ENCODE data around the gene TMEM94.
A peak's percentile ranks its signal among the peaks of the same experiment; 100 is the strongest.

The TMEM94 gene

GRCh38 chr17:75502721-75503329, 46.4 kb downstream of the TMEM94 start:
- Histone ChIP-seq H2AFZ (ENCODE audit: insufficient read depth, low read length, poor library complexity) (no peak overlapping the region), H3K23ac (ENCODE audit: low read length) (no peak overlapping the region), H3K27ac (ENCODE audit: low read depth, low read length) (no peak overlapping the region), H4K12ac (ENCODE audit: low read depth, low read length) (no peak overlapping the region), H2AK5ac (ENCODE audit: low read length) (no peak overlapping the region), H3K4me1 (ENCODE audit: control insufficient read depth in 1 of 2, insufficient read depth in 2 of 2, low read length in 2 of 2) (no peaks in the 10 kb centered on the region), H2BK12ac (ENCODE audit: low read length) (no peak overlapping the region), H3K4me3 (ENCODE audit: low read depth, low read length) (no peak overlapping the region), H2BK5ac (ENCODE audit: low read depth, low read length, poor library complexity) (no peak overlapping the region), H3K18ac (ENCODE audit: low read length) (no peak overlapping the region), H3K79me2 (ENCODE audit: control insufficient read depth, insufficient read depth, low read length, poor library complexity) (no peaks in the 10 kb centered on the region), H4K8ac (ENCODE audit: low read depth, low read length) (no peak overlapping the region), H3K4me2 (ENCODE audit: low read length) (no peak overlapping the region), H3K36me3 (ENCODE audit: control insufficient read depth in 1 of 2, insufficient read depth in 2 of 2, low read length in 2 of 2) (peaks cover 84 to 86% of the 10 kb centered on the region in 2 experiments), H3K14ac (ENCODE audit: low read length) (no peak overlapping the region), H3K9ac (ENCODE audit: low read length) (no peak overlapping the region), H3K27me3 (ENCODE audit: insufficient read depth, low read length) (no peaks in the 10 kb centered on the region), H2BK120ac (ENCODE audit: insufficient read depth, low read length, poor library complexity) (no peak overlapping the region), H3K4ac (ENCODE audit: low read depth, low read length) (no peak overlapping the region), H3K79me1 (ENCODE audit: low read length) (no peaks in the 10 kb centered on the region), H4K91ac (ENCODE audit: low read depth, low read length) (no peak overlapping the region), H3K9me3 (ENCODE audit: insufficient read depth, low read depth, low read length) (peaks cover 4% of the 10 kb centered on the region)
- WGBS (ENCODE audit: extremely low coverage, insufficient coverage, insufficient read length), result no CpG with 5 or more reads among the region's 25 CpGs
- no peak for DNase-seq

- no peak overlapping the region for H4K12ac ChIP-seq (ENCODE audit: low read depth, low read length)
- no peak overlapping the region for H4K91ac ChIP-seq (ENCODE audit: low read depth, low read length)
- no peak overlapping the region for H2BK5ac ChIP-seq (ENCODE audit: low read depth, low read length, poor library complexity)
- no peak overlapping the region for H3K4me3 ChIP-seq (ENCODE audit: low read depth, low read length)
- H2BK120ac ChIP-seq (ENCODE audit: insufficient read depth, low read length, poor library complexity), result no peak overlapping the region
- peaks cover 78 to 82% of the 10 kb centered on the region in 2 experiments for H3K36me3 ChIP-seq (ENCODE audit: control insufficient read depth in 1 of 2, insufficient read depth in 2 of 2, low read length in 2 of 2)
- no peak overlapping the region for H3K23ac ChIP-seq (ENCODE audit: low read length)
- no peaks in the 10 kb centered on the region for H3K79me1 ChIP-seq (ENCODE audit: low read length)
- peak in 1 of 2 donors; percentile 9 for DNase-seq
- H3K9ac ChIP-seq (ENCODE audit: low read length), result no peak overlapping the region
- H3K4me1 ChIP-seq (ENCODE audit: control insufficient read depth in 1 of 2, insufficient read depth in 2 of 2, low read length in 2 of 2), result no peaks in the 10 kb centered on the region
- H3K14ac ChIP-seq (ENCODE audit: low read length), result no peak overlapping the region
- H3K18ac ChIP-seq (ENCODE audit: low read length), result no peak overlapping the region
- peaks cover 4% of the 10 kb centered on the region for H3K9me3 ChIP-seq (ENCODE audit: insufficient read depth, low read depth, low read length)
- no peak overlapping the region for H3K27ac ChIP-seq (ENCODE audit: low read depth, low read length)
- H2AK5ac ChIP-seq (ENCODE audit: low read length), result no peak overlapping the region
- H2BK12ac ChIP-seq (ENCODE audit: low read length), result no peak overlapping the region
- H3K79me2 ChIP-seq (ENCODE audit: control insufficient read depth, insufficient read depth, low read length, poor library complexity), result no peaks in the 10 kb centered on the region
- no peak overlapping the region for H2AFZ ChIP-seq (ENCODE audit: insufficient read depth, low read length, poor library complexity)
- no peak overlapping the region for H4K8ac ChIP-seq (ENCODE audit: low read depth, low read length)
- WGBS (ENCODE audit: extremely low coverage, insufficient coverage, insufficient read length), result no CpG with 5 or more reads among the region's 23 CpGs
- H3K4me2 ChIP-seq (ENCODE audit: low read length), result no peak overlapping the region
- H3K27me3 ChIP-seq (ENCODE audit: insufficient read depth, low read length), result no peaks in the 10 kb centered on the region
- H3K4ac ChIP-seq (ENCODE audit: low read depth, low read length), result no peak overlapping the region
These were observed 47.0 kb downstream of the TMEM94 start for GRCh38 chr17:75503337-75503950.

GRCh38 chr17:75503976-75504346, 47.5 kb downstream of the TMEM94 start:
- no peaks in the 10 kb centered on the region for H3K79me1 ChIP-seq (ENCODE audit: low read length)
- H3K9me3 ChIP-seq (ENCODE audit: insufficient read depth, low read depth, low read length), result peaks cover 1% of the 10 kb centered on the region
- H3K14ac ChIP-seq (ENCODE audit: low read length), result no peak overlapping the region
- H4K8ac ChIP-seq (ENCODE audit: low read depth, low read length), result no peak overlapping the region
- no peak overlapping the region for H2BK12ac ChIP-seq (ENCODE audit: low read length)
- no peak for DNase-seq
- H3K23ac ChIP-seq (ENCODE audit: low read length), result no peak overlapping the region
- no peak overlapping the region for H3K4me3 ChIP-seq (ENCODE audit: low read depth, low read length)
- H3K27me3 ChIP-seq (ENCODE audit: insufficient read depth, low read length), result no peaks in the 10 kb centered on the region
- WGBS (ENCODE audit: extremely low coverage, insufficient coverage, insufficient read length), result no CpG with 5 or more reads among the region's 13 CpGs
- no peak overlapping the region for H3K4me2 ChIP-seq (ENCODE audit: low read length)
- H3K36me3 ChIP-seq (ENCODE audit: control insufficient read depth in 1 of 2, insufficient read depth in 2 of 2, low read length in 2 of 2), result peaks cover 75 to 81% of the 10 kb centered on the region in 2 experiments
- H3K9ac ChIP-seq (ENCODE audit: low read length), result no peak overlapping the region
- no peak overlapping the region for H2AFZ ChIP-seq (ENCODE audit: insufficient read depth, low read length, poor library complexity)
- H4K12ac ChIP-seq (ENCODE audit: low read depth, low read length), result no peak overlapping the region
- H2BK120ac ChIP-seq (ENCODE audit: insufficient read depth, low read length, poor library complexity), result no peak overlapping the region
- H4K91ac ChIP-seq (ENCODE audit: low read depth, low read length), result no peak overlapping the region
- H3K4ac ChIP-seq (ENCODE audit: low read depth, low read length), result no peak overlapping the region
- H3K79me2 ChIP-seq (ENCODE audit: control insufficient read depth, insufficient read depth, low read length, poor library complexity), result no peaks in the 10 kb centered on the region
- H3K18ac ChIP-seq (ENCODE audit: low read length), result no peak overlapping the region
- H2BK5ac ChIP-seq (ENCODE audit: low read depth, low read length, poor library complexity), result no peak overlapping the region
- H3K27ac ChIP-seq (ENCODE audit: low read depth, low read length), result no peak overlapping the region
- no peak overlapping the region for H2AK5ac ChIP-seq (ENCODE audit: low read length)
- H3K4me1 ChIP-seq (ENCODE audit: control insufficient read depth in 1 of 2, insufficient read depth in 2 of 2, low read length in 2 of 2), result no peaks in the 10 kb centered on the region

- H3K4me2 ChIP-seq (ENCODE audit: low read length), result no peak overlapping the region
- peaks cover 1% of the 10 kb centered on the region for H3K9me3 ChIP-seq (ENCODE audit: insufficient read depth, low read depth, low read length)
- DNase-seq, result peak; percentile 22 to 62
- H3K27ac ChIP-seq (ENCODE audit: low read depth, low read length), result no peak overlapping the region
- H3K18ac ChIP-seq (ENCODE audit: low read length), result no peak overlapping the region
- no peaks in the 10 kb centered on the region for H3K79me1 ChIP-seq (ENCODE audit: low read length)
- WGBS (ENCODE audit: extremely low coverage, insufficient coverage, insufficient read length), result no CpG with 5 or more reads among the region's 32 CpGs
- H3K27me3 ChIP-seq (ENCODE audit: insufficient read depth, low read length), result no peaks in the 10 kb centered on the region
- peaks cover 70 to 82% of the 10 kb centered on the region in 2 experiments for H3K36me3 ChIP-seq (ENCODE audit: control insufficient read depth in 1 of 2, insufficient read depth in 2 of 2, low read length in 2 of 2)
- no peak overlapping the region for H4K8ac ChIP-seq (ENCODE audit: low read depth, low read length)
- no peak overlapping the region for H2BK12ac ChIP-seq (ENCODE audit: low read length)
- H3K4ac ChIP-seq (ENCODE audit: low read depth, low read length), result no peak overlapping the region
- no peak overlapping the region for H3K14ac ChIP-seq (ENCODE audit: low read length)
- no peak overlapping the region for H2AK5ac ChIP-seq (ENCODE audit: low read length)
- no peaks in the 10 kb centered on the region for H3K79me2 ChIP-seq (ENCODE audit: control insufficient read depth, insufficient read depth, low read length, poor library complexity)
- no peak overlapping the region for H3K9ac ChIP-seq (ENCODE audit: low read length)
- H2AFZ ChIP-seq (ENCODE audit: insufficient read depth, low read length, poor library complexity), result no peak overlapping the region
- H3K4me1 ChIP-seq (ENCODE audit: control insufficient read depth in 1 of 2, insufficient read depth in 2 of 2, low read length in 2 of 2), result no peaks in the 10 kb centered on the region
- H3K4me3 ChIP-seq (ENCODE audit: low read depth, low read length), result peak overlapping the region; percentile 37
- H2BK5ac ChIP-seq (ENCODE audit: low read depth, low read length, poor library complexity), result no peak overlapping the region
- no peak overlapping the region for H4K12ac ChIP-seq (ENCODE audit: low read depth, low read length)
- no peak overlapping the region for H2BK120ac ChIP-seq (ENCODE audit: insufficient read depth, low read length, poor library complexity)
- no peak overlapping the region for H3K23ac ChIP-seq (ENCODE audit: low read length)
- H4K91ac ChIP-seq (ENCODE audit: low read depth, low read length), result no peak overlapping the region
These were observed 48.1 kb downstream of the TMEM94 start for GRCh38 chr17:75504347-75505151.

All from trophoblast cell (in vitro differentiated cells and primary cell).